SU-DHL-6 (cell line): ENCODE results near the gene CEACAM1.

Experiments
- H2AFZ ChIP-seq: fragments of 200-600 bp; sonication (generic); 2 replicates; pipeline ENCODE4 v1.6.1; 2014; ENCODE audit warnings: low read depth, mild to moderate bottlenecking, moderate library complexity, mixed read lengths, antibody characterized with exemption, low read length; ENCODE audit not compliant: severe bottlenecking
- H3F3A ChIP-seq: fragments of 200-600 bp; shearing (Covaris generic); 2 replicates; pipeline ENCODE4 v1.6.0; 2016; ENCODE audit warnings: antibody characterized with exemption, mild to moderate bottlenecking; ENCODE audit not compliant: insufficient read depth
- H3K27ac ChIP-seq: fragments of 200-600 bp; sonication (generic); 2 replicates; pipeline ENCODE4 v1.5.1; 2016; ENCODE audit warnings: low read depth, mild to moderate bottlenecking, low read length, moderate library complexity, mixed read lengths
- H3K27me3 ChIP-seq: fragments of 200-600 bp; sonication (generic), shearing (Covaris generic); 2 replicates; pipeline ENCODE4 v1.6.0; 2014; ENCODE audit warnings: mild to moderate bottlenecking, low read length
- H3K36me3 ChIP-seq: fragments of 200-600 bp; sonication (generic); 2 replicates; pipeline ENCODE4 v1.6.1; 2014; ENCODE audit warnings: mild to moderate bottlenecking, low read length, mixed read lengths
- H3K4me2 ChIP-seq: fragments of 300-600, 200-600 bp; shearing (Covaris generic), sonication (generic); 2 replicates; pipeline ENCODE4 v1.6.0; 2014; ENCODE audit warnings: low read length, low read depth, mild to moderate bottlenecking; ENCODE audit not compliant: poor library complexity, severe bottlenecking
- H3K4me3 ChIP-seq: fragments of 200-600 bp; sonication (generic); 2 replicates; pipeline ENCODE4 v1.5.1; 2014; ENCODE audit warnings: antibody characterized with exemption, low read length, mild to moderate bottlenecking, mixed read lengths; ENCODE audit not compliant: insufficient read depth, poor library complexity, severe bottlenecking
- H3K79me2 ChIP-seq: fragments of 200-600 bp; sonication (generic); 2 replicates; pipeline ENCODE4 v1.6.1; 2014; ENCODE audit warnings: mild to moderate bottlenecking, low read length, moderate library complexity; ENCODE audit not compliant: insufficient read depth
- H3K9ac ChIP-seq: fragments of 200-600 bp; sonication (generic); 2 replicates; pipeline ENCODE4 v1.7.0; 2014; ENCODE audit warnings: mild to moderate bottlenecking, low read length
- H3K9me2 ChIP-seq: fragments of 200-600 bp; sonication (generic); replicated peaks from 2 replicates; pipeline ENCODE4 v1.6.1; 2014; ENCODE audit warnings: low read length; ENCODE audit not compliant: insufficient read depth
- H3K9me3 ChIP-seq: fragments of 200-600 bp; sonication (generic); 2 replicates; pipeline ENCODE4 v1.6.1; 2014; ENCODE audit warnings: low read length, mixed read lengths; ENCODE audit not compliant: insufficient read depth
- H4K20me1 ChIP-seq: fragments of 200-600 bp; sonication (generic); 2 replicates; pipeline ENCODE4 v1.6.1; 2014; ENCODE audit warnings: low read depth, mild to moderate bottlenecking, antibody characterized with exemption, low read length, moderate library complexity, mixed read lengths
- EZH2phosphoT487 ChIP-seq: fragments of 200-600 bp; sonication (generic), shearing (Covaris generic); conservative IDR thresholded peaks from 2 replicates; pipeline ENCODE4 v1.6.1; 2018; ENCODE audit warnings: mild to moderate bottlenecking, antibody characterized with exemption, low read length, moderate library complexity, mixed read lengths
- TF ChIP-seq, protein P1 (sequence below): fragments of 200-600 bp; sonication (generic); IDR thresholded peaks from one replicate; pipeline ENCODE4 v1.5.1; 2017; ENCODE audit warnings: antibody characterized with exemption, mild to moderate bottlenecking, low read length, moderate library complexity; ENCODE audit not compliant: insufficient read depth, poor library complexity, severe bottlenecking

The CEACAM1 gene

DNA sequence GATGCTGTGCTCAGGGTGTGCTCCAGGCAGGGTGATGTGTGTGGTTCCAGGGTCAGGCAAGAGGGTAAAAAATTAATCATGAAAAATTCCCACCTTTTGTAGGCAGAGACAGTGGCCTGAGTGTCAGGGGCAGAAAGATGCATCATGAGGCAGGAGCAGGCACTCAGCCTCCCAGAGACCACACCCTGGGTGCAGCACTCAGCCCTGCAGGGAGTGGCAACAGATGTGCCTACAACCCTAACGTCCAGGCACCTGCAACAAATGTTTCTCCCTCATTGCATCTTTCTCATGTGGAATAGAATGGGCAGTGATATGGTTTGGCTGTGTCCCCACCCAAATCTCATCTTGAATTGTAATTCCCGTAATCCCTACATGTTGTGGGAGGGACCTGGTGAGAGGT, 19.6 kb upstream of the CEACAM1 start:
- no peak overlapping the region for H3K4me2 ChIP-seq
- no peak overlapping the region for H3K4me3 ChIP-seq
- H2AFZ ChIP-seq = no peak overlapping the region
- H3K9me2 ChIP-seq = no peaks in the 10 kb centered on the region
- H3K79me2 ChIP-seq = no peaks in the 10 kb centered on the region
- no peaks in the 10 kb centered on the region for H3K36me3 ChIP-seq
- TF ChIP-seq, protein P1, sequence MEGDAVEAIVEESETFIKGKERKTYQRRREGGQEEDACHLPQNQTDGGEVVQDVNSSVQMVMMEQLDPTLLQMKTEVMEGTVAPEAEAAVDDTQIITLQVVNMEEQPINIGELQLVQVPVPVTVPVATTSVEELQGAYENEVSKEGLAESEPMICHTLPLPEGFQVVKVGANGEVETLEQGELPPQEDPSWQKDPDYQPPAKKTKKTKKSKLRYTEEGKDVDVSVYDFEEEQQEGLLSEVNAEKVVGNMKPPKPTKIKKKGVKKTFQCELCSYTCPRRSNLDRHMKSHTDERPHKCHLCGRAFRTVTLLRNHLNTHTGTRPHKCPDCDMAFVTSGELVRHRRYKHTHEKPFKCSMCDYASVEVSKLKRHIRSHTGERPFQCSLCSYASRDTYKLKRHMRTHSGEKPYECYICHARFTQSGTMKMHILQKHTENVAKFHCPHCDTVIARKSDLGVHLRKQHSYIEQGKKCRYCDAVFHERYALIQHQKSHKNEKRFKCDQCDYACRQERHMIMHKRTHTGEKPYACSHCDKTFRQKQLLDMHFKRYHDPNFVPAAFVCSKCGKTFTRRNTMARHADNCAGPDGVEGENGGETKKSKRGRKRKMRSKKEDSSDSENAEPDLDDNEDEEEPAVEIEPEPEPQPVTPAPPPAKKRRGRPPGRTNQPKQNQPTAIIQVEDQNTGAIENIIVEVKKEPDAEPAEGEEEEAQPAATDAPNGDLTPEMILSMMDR = no peak
- TF ChIP-seq EZH2phosphoT487 = no peak
- no peak overlapping the region for H3K27ac ChIP-seq
- H4K20me1 ChIP-seq = no peaks in the 10 kb centered on the region
- no peaks in the 10 kb centered on the region for H3K27me3 ChIP-seq
- no peak overlapping the region for H3K9ac ChIP-seq
- no peaks in the 10 kb centered on the region for H3F3A ChIP-seq
- H3K9me3 ChIP-seq = no peaks in the 10 kb centered on the region

DNA sequence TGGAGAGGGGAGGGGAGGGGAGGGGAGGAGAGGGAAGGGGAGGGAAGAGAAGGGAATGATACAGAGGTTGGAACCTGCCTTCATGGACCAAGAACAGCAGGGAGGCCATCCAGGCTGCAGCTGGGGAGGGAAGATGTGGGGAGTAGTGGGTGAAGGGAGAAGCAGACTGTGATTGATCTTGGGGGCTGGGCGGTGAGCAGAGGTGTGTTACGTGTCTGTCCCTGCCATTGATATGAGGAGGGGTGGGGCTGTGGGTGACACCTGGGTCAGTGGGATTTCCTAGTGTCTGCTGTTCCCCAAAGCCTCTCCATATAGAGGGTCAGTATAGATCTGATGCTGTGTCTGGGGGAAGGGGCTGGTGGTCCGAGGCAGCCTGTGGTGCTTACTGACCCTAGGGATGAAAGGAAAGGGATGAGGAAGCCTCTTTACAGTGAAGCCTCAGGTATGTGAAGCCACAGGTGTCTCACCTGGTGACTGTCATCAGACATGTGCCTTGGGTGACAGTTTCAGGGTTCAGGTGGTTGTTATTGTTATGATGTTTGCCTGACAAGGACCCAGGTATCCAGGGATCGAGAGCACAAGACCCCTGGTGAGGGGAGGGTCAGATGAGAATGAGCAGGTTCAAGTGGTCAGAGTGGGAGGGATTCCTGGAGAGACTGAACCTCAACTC, 18.7 kb upstream of the CEACAM1 start:
- no peaks in the 10 kb centered on the region for H3K27me3 ChIP-seq
- no peaks in the 10 kb centered on the region for H3K9me3 ChIP-seq
- TF ChIP-seq, protein P1 = no peak
- no peak for TF ChIP-seq EZH2phosphoT487
- H3K79me2 ChIP-seq = no peaks in the 10 kb centered on the region
- no peak overlapping the region for H3K9ac ChIP-seq
- no peak overlapping the region for H2AFZ ChIP-seq
- H3K27ac ChIP-seq = no peak overlapping the region
- no peak overlapping the region for H3K4me3 ChIP-seq
- no peak overlapping the region for H3K4me2 ChIP-seq
- no peaks in the 10 kb centered on the region for H3F3A ChIP-seq
- H4K20me1 ChIP-seq = no peaks in the 10 kb centered on the region
- no peaks in the 10 kb centered on the region for H3K36me3 ChIP-seq
- H3K9me2 ChIP-seq = no peaks in the 10 kb centered on the region

DNA sequence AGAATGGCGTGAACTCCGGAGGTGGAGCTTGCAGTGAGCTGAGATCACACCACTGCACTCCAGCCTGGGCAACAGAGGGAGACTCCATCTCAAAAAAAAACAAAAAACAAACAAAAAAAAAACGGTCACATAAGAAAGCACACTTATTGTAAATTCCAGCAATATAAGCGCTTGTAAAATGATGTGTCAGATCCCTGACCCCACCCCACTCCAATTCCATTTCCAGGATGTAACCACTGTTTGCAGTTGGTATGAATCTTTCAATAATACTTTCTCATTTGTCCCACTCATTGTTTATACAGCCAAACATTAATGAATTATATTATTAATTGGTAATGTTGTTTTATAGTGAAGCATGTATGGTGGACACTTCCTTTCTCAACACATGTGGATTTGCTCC, 15.9 kb upstream of the CEACAM1 start:
- no peaks in the 10 kb centered on the region for H3K27me3 ChIP-seq
- no peak overlapping the region for H3K9ac ChIP-seq
- no peaks in the 10 kb centered on the region for H3K9me3 ChIP-seq
- H3K4me3 ChIP-seq = no peak overlapping the region
- no peak overlapping the region for H3K4me2 ChIP-seq
- no peaks in the 10 kb centered on the region for H3F3A ChIP-seq
- no peaks in the 10 kb centered on the region for H4K20me1 ChIP-seq
- no peak overlapping the region for H2AFZ ChIP-seq
- no peaks in the 10 kb centered on the region for H3K36me3 ChIP-seq
- TF ChIP-seq, protein P1 = no peak
- no peak for TF ChIP-seq EZH2phosphoT487
- no peaks in the 10 kb centered on the region for H3K9me2 ChIP-seq
- H3K27ac ChIP-seq = no peak overlapping the region
- H3K79me2 ChIP-seq = no peaks in the 10 kb centered on the region
